GM23338 (cell line): ENCODE data around the gene JAZF1.

Experiments
- CREB1 ChIP-seq: fragments of 250-450 bp; sonication (Bioruptor Pico); IDR thresholded peaks from 2 replicates; pipeline ENCODE4 v1.5.0; 2020; ENCODE audit warnings: low read depth, mild to moderate bottlenecking, moderate library complexity
- EZH2 ChIP-seq: fragments of 200-600 bp; sonication (generic); IDR thresholded peaks from one replicate; pipeline ENCODE4 v1.8.0; 2017; ENCODE audit warnings: antibody characterized with exemption, mild to moderate bottlenecking, low read depth; ENCODE audit not compliant: unreplicated experiment
- EZH2phosphoT487 ChIP-seq: fragments of 200-600 bp; sonication (generic); IDR thresholded peaks from one replicate; pipeline ENCODE4 v1.8.1; 2018; ENCODE audit warnings: antibody characterized with exemption; ENCODE audit not compliant: unreplicated experiment
- JUNB ChIP-seq: IDR thresholded peaks from one replicate; pipeline ENCODE4 v1.6.1; 2016; ENCODE audit warnings: antibody characterized with exemption; ENCODE audit not compliant: unreplicated experiment
- NANOG ChIP-seq: IDR thresholded peaks from 2 replicates; pipeline ENCODE4 v1.6.1; 2016; ENCODE audit warnings: antibody characterized with exemption, borderline replicate concordance
- POLR2AphosphoS5 ChIP-seq: IDR thresholded peaks from 2 replicates; pipeline ENCODE4 v1.6.1; 2016; ENCODE audit warnings: antibody characterized with exemption, low read depth
- STAT1 ChIP-seq: IDR thresholded peaks from one replicate; pipeline ENCODE4 v1.6.1; 2016; ENCODE audit warnings: antibody characterized with exemption; ENCODE audit not compliant: unreplicated experiment
- ZNF114 ChIP-seq: fragments of 250-450 bp; sonication (Bioruptor Pico); IDR thresholded peaks from 2 replicates; pipeline ENCODE4 v1.5.0; 2020; ENCODE audit warnings: mild to moderate bottlenecking, moderate library complexity
- ZNF331 ChIP-seq: fragments of 250-450 bp; sonication (Bioruptor Pico); IDR thresholded peaks from 2 replicates; pipeline ENCODE4 v1.5.0; 2020; ENCODE audit warnings: low read depth, mild to moderate bottlenecking, moderate library complexity
- TF ChIP-seq, protein P1 (sequence below), 2 experiments: fragments of 200-600 bp in 1 of 2; sonication (generic) in 1 of 2; conservative IDR thresholded peaks; 2 replicates each; pipeline versions ENCODE4 v1.5.1 to v1.6.1; 2016 to 2017; ENCODE audit warnings: antibody characterized with exemption in 2 of 2, low read depth in 2 of 2, mild to moderate bottlenecking in 2 of 2, moderate library complexity in 1 of 2
- TF ChIP-seq, protein P2 (sequence below): IDR thresholded peaks from one replicate; pipeline ENCODE4 v1.6.1; 2018; ENCODE audit warnings: antibody characterized with exemption; ENCODE audit not compliant: unreplicated experiment
- TF ChIP-seq, protein P3 (sequence below): IDR thresholded peaks from 2 replicates; pipeline ENCODE4 v1.6.1; 2016; ENCODE audit warnings: antibody characterized with exemption

DNA sequence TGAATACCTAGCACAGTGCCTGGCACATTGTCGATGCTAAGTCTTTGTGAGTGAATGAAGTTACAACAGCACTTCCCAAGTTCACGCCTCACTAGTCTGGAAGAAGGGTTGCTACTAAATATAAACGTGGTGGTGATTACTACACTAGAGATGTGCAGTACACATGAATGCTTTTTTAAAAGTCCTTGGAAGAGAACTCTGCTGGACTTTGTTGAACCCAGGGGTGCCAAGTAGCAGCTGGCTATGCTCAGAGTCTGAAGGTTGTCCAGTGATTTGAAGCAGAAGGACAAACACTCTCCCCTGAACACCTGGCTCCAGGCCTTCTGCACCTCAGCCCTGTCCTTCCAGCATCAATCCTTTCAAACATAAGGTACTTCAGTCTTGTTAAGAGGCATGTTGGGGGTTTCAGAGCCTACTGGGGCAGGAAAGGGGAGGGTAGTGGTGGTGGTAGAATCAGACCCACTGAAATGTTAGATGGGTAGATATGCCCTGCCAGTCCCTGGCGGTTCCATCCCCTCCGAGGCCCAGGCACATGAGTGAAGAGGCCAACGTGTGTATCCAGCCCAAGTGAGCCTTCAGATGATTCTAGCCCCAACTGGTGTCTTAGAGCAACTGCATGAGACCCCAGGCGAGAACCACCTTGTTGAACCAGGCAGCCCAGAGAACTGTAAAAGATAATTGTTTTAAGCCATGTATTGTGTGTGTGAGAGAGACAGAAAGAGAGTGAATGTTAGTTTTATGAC lies 346.2 kb downstream of the JAZF1 start:
- TF ChIP-seq, protein P1, sequence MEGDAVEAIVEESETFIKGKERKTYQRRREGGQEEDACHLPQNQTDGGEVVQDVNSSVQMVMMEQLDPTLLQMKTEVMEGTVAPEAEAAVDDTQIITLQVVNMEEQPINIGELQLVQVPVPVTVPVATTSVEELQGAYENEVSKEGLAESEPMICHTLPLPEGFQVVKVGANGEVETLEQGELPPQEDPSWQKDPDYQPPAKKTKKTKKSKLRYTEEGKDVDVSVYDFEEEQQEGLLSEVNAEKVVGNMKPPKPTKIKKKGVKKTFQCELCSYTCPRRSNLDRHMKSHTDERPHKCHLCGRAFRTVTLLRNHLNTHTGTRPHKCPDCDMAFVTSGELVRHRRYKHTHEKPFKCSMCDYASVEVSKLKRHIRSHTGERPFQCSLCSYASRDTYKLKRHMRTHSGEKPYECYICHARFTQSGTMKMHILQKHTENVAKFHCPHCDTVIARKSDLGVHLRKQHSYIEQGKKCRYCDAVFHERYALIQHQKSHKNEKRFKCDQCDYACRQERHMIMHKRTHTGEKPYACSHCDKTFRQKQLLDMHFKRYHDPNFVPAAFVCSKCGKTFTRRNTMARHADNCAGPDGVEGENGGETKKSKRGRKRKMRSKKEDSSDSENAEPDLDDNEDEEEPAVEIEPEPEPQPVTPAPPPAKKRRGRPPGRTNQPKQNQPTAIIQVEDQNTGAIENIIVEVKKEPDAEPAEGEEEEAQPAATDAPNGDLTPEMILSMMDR (conservative IDR thresholded peaks at IDR 0.05; ENCODE audit: low read depth in 2 of 2): no peak
- TF ChIP-seq, protein P2, sequence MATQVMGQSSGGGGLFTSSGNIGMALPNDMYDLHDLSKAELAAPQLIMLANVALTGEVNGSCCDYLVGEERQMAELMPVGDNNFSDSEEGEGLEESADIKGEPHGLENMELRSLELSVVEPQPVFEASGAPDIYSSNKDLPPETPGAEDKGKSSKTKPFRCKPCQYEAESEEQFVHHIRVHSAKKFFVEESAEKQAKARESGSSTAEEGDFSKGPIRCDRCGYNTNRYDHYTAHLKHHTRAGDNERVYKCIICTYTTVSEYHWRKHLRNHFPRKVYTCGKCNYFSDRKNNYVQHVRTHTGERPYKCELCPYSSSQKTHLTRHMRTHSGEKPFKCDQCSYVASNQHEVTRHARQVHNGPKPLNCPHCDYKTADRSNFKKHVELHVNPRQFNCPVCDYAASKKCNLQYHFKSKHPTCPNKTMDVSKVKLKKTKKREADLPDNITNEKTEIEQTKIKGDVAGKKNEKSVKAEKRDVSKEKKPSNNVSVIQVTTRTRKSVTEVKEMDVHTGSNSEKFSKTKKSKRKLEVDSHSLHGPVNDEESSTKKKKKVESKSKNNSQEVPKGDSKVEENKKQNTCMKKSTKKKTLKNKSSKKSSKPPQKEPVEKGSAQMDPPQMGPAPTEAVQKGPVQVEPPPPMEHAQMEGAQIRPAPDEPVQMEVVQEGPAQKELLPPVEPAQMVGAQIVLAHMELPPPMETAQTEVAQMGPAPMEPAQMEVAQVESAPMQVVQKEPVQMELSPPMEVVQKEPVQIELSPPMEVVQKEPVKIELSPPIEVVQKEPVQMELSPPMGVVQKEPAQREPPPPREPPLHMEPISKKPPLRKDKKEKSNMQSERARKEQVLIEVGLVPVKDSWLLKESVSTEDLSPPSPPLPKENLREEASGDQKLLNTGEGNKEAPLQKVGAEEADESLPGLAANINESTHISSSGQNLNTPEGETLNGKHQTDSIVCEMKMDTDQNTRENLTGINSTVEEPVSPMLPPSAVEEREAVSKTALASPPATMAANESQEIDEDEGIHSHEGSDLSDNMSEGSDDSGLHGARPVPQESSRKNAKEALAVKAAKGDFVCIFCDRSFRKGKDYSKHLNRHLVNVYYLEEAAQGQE: no peak
- TF ChIP-seq CREB1 (CRISPR knock-in tag) (no peak), POLR2AphosphoS5 (no peak), EZH2 (no peak), JUNB (no peak), EZH2phosphoT487 (no peak), ZNF331 (CRISPR knock-in tag) (no peak), STAT1 (no peak), ZNF114 (no peak), NANOG (no peak)
- TF ChIP-seq, protein P3, sequence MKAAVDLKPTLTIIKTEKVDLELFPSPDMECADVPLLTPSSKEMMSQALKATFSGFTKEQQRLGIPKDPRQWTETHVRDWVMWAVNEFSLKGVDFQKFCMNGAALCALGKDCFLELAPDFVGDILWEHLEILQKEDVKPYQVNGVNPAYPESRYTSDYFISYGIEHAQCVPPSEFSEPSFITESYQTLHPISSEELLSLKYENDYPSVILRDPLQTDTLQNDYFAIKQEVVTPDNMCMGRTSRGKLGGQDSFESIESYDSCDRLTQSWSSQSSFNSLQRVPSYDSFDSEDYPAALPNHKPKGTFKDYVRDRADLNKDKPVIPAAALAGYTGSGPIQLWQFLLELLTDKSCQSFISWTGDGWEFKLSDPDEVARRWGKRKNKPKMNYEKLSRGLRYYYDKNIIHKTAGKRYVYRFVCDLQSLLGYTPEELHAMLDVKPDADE: no peak
